Activated CD8-positive, alpha-beta memory T cell treated with anti-CD3 and anti-CD28 coated beads for 24 hours (primary cell): Measurements from ENCODE around the gene EFNA4.

ENCODE experiments used
- DNase-seq: peaks from one replicate; pipeline ENCODE4 v3.0.0-alpha.2; 2020

The EFNA4 gene

DNA sequence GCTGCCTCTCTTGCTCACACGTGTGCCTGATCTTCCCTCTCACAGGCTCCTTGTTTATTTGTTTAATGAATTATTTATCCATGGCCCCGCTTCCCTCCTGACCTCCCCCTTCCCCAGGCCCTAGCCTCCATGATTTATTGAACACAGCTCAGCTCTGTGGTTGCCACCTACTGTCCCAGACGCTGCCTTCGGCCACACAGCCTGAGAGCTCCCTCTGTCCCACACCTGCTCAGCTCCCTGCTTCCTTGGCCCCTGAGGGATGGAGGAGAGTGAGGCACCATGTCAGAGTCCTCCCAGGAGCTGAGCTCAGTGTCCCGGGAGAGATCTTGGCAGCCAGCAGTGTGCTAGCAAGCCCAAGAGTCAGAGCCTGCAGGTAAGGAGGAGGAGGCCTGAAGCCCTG lies 12.0 kb downstream of the EFNA4 start:
- DNase-seq = no peak

GRCh38 chr1:155076371-155076770 lies 12.8 kb downstream of the EFNA4 start:
- no peak for DNase-seq

GRCh38 chr1:155077346-155077745 lies 13.8 kb downstream of the EFNA4 start:
- DNase-seq = no peak

DNA sequence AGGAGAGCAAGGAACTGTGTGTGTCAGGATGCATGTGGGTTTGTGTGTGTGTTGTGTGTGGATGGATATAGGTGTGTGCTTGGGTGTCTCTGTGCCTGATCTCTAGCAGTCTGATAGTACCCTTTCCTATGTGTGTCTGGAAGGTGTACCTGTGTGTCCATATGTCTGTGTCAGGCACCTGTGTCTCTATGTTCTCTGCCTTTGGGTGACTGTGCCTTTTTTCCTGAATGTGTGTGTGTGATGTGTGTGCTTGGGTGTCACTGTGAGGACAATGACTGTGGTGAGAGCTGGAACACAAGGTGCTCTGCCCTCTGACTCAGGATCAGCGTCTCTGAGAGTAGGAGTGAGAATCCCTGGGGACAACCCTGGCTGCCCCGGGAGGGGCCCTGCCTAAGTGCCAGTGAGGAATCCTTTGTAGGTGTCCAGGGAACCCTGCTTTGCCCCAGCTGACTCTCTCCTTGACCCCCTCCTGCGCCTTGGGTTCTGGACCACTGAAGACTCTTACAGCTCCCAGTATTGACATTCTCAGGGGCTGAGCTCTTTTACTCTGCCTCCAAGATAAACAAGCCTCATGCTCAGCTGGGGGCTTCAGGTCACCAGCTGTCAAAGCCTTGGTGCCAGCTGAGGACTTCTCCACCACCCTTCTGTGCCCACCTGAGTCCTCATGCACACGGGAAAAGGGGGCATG lies 14.4 kb downstream of the EFNA4 start:
- no peak for DNase-seq

GRCh38 chr1:155078469-155079209 lies 15.1 kb downstream of the EFNA4 start, which contains the start of gene EFNA3:
Gene EFNA3, plus strand, starts transcription at chr1:155078837. Its CDS starts 105 bp downstream, at chr1:155078942.
- DNase-seq = peak; percentile 86

- no peak for DNase-seq
Observed at GRCh38 chr1:155079210-155079486, 15.6 kb downstream of the EFNA4 start.

DNA sequence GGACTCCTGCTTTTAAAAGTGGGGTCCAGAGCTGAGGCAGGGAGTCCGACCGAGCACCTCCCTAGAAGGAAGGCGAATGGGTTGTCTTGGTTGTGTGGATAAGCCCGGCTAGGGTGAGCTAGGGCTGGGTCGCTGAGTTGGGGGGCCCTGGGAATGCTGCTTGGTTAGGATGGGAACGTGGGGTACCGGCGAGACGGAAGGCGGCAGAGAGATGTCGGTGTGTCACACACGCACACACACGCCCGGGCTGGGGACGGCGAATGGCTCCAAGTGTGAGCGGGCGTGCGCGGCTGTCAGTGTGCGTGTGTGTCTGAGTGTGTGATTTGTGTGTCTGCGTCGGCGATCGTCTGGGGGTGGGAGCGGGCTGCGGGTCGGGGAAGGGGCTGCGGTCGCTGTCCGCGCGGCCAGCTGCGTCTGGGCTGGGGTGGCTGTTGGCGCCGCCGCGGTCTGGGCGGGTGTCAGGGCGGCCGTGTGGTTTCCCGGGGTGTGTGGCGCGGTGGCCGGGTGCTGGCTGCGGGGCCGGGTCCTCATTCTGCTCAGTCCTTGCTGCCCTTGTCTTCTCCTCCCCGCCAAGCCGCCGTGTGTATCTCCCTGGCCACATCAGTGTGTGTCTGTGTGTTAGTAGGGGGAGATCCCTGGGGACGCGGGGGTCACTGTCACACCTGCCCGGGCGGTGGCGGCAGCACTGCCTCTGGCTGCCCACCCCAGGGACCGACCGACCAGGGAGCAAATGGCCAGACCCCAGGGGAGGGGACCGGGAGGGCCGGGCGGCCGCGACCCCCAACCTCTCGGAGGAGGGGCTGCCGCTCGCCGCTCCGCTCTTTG lies 16.2 kb downstream of the EFNA4 start:
- no peak for DNase-seq

- no peak for DNase-seq
Observed at GRCh38 chr1:155080312-155081228, 17.0 kb downstream of the EFNA4 start.

DNA sequence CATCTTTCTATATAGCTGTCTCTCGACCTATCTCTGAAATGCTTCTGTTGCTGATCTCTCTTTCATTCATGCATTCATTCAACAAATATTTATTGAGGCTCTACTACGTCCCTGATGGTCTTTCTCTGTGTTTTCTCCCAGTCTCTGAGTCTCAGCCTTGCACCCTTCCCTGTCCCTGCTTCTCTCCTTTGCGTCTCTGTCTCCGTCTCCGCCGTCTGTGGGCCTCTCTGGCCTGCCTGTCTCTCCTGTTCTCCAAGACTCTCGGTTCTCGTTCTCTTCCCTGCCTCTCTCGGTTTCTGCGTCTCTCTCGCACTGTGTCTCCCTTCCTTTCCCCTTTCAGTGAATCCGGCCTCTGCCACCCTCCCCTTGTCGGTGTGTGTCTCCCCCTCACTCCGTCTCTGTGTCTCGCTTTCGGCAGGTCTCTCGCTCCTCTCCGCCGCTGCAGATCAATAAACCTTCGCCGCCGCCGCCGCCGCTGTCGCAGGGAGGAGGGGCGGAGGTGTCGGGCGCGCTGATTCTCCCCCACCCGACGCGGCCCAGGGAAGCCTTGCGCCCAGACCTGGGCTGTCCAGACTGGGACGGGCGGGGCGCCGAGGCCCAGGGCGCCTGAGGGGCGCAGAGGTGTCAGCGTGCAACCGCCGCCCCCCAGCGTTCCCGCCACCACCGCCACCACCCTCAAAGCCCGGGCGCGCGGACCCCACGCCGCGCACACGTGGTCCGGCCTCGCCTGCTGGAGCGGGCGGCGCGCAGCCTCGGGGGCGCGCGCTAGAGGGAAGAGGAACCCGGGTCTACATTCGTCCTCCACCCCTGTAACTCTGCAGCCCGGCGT lies 18.1 kb downstream of the EFNA4 start:
- no peak for DNase-seq

- DNase-seq = no peak
Observed at GRCh38 chr1:155082301-155083051, 18.9 kb downstream of the EFNA4 start.

DNA sequence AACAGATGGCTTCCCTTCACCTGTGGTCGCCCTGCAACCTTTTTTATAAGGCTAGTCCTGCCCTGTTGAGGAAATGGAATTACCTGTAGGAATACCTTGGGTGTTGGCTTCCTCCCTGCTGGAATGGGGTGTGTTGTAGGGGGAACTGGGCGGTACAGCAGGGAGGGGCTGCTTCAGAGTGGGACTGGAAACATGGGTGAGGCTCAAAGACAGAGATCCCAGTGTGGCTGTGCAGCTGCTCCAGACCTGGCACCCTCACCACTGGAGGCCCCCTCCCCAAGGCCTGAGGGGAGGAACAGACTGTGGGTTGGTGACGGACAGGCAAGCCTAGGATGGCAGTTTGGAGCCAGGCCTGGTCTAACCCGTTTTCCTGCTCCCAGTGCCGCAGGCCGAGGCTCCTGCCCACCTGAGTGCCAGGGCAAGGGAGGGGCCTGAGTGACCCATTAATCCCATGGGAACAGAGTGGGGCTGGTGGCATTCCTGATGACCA lies 19.6 kb downstream of the EFNA4 start:
- no peak for DNase-seq

DNA sequence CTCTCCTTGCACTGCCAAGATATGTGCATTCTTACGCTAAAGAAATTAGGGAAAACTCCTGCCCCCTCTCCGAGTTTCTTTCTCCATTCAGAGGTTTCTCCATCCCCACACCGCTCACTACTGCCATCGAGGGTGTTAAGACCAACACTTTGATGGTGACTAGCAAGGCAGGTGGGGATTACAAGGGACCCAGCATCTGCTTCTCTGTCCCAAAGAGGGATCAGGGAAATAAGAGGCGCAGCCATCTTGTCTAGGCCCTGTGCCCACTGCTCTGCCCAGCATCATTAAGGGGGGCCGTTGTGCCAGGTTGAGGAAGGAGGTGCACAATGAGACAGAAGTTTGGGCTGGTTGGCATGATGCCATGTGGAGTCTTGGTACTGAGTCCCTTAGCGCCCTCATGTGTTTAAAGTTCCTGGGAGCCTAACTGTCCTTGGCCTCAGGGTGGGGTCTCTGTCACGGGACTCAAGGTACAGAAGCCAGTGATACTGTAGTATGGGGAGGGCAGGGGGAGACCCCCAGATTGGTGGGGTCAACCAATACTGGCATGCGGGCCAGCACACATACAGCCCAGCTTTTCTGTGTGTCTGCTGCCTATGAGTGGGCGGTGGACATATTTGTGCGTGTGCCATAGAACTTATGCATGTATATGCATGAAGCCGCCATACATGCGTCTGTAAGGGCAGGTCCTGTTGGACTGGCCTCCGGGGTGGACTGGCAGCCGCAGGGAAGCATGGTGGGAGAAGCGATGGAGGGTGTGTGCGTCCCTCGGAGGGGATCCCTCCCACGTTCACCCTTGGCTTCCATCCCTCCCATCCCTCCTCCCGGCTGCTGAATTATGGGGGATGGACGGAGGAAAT lies 20.6 kb downstream of the EFNA4 start:
- no peak for DNase-seq

- peak; percentile 97 for DNase-seq
Observed at GRCh38 chr1:155084722-155085503, 21.4 kb downstream of the EFNA4 start.

DNA sequence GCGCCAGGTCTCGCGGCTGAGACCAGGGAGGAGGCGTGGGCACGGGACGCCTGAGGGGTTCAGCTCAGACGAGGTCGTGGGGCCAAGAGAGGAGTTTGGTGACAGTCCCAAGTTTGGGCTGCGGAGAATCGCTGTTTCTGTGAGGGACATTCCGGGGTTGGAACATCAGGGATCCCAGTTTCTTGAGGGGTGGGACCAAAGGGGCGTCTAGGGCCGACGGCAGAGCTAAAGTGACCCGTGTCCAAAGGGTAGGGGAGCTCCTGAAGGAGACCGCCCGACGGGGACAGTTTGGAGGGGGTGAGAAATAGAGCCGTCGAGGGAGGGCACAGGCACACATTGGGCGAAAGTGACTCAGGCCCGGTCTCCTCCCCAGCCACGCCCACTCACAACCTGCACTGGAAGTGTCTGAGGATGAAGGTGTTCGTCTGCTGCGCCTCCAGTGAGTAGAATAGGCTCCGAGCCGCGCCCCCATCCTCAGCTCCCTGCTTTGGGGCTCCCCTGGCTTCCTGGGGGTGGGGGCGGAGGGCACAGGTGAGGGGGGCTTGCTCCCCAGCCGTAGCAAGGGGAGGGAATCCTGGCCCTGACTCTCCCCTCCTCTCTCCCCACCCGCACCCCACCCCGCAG lies 22.1 kb downstream of the EFNA4 start:
- peak; percentile 87 for DNase-seq

- peak; percentile 95 for DNase-seq
Observed at GRCh38 chr1:155086128-155086741, 22.7 kb downstream of the EFNA4 start.

DNA sequence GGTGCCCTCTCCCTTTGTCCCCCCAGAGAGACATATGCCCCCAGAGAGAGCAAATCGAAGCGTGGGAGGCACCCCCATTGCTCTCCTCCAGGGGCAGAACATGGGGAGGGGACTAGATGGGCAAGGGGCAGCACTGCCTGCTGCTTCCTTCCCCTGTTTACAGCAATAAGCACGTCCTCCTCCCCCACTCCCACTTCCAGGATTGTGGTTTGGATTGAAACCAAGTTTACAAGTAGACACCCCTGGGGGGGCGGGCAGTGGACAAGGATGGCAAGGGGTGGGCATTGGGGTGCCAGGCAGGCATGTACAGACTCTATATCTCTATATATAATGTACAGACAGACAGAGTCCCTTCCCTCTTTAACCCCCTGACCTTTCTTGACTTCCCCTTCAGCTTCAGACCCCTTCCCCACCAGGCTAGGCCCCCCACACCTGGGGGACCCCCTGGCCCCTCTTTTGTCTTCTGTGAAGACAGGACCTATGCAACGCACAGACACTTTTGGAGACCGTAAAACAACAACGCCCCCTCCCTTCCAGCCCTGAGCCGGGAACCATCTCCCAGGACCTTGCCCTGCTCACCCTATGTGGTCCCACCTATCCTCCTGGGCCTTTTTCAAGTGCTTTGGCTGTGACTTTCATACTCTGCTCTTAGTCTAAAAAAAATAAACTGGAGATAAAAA lies 23.5 kb downstream of the EFNA4 start:
- DNase-seq = no peak
